Measurements from ENCODE around the gene MRPL17.

GRCh38 chr11:6708876-6709275, 25.7 kb upstream of the MRPL17 start:
- TF ChIP-seq, protein P1, sequence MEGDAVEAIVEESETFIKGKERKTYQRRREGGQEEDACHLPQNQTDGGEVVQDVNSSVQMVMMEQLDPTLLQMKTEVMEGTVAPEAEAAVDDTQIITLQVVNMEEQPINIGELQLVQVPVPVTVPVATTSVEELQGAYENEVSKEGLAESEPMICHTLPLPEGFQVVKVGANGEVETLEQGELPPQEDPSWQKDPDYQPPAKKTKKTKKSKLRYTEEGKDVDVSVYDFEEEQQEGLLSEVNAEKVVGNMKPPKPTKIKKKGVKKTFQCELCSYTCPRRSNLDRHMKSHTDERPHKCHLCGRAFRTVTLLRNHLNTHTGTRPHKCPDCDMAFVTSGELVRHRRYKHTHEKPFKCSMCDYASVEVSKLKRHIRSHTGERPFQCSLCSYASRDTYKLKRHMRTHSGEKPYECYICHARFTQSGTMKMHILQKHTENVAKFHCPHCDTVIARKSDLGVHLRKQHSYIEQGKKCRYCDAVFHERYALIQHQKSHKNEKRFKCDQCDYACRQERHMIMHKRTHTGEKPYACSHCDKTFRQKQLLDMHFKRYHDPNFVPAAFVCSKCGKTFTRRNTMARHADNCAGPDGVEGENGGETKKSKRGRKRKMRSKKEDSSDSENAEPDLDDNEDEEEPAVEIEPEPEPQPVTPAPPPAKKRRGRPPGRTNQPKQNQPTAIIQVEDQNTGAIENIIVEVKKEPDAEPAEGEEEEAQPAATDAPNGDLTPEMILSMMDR (optimal IDR thresholded peaks at IDR 0.05 in 1 of 3, IDR thresholded peaks at IDR 0.05 in 1 of 3, conservative IDR thresholded peaks at IDR 0.05 in 1 of 3; ENCODE audit: extremely low read depth in 1 of 3, insufficient read depth in 2 of 3, low read length in 3 of 3), result no peak
- TF ChIP-seq EZH2 (IDR thresholded peaks at IDR 0.05; ENCODE audit: low read length), result no peak

Measured in keratinocyte (primary cell).